NAMALWA (cell line): ENCODE data around the gene CWF19L1.
"Not testable (repeated sequence)": the region's sequence is repeated elsewhere in the genome, so short reads cannot be mapped to it uniquely, and the experiment has no call there.

Experiments used
- DNase-seq: peaks from one replicate; pipeline ENCODE4 v3.0.0-alpha.2; 2015; ENCODE audit warnings: low spot score

Gene CWF19L1

GRCh38 chr10:100267239-100268104, at the start of gene CWF19L1:
Gene CWF19L1 (minus strand): TSS chr10:100267638. CDS start chr10:100267593, 45 bp downstream.
- DNase-seq: peak; percentile 73

- DNase-seq: no peak
These were observed 48.2 kb upstream of the CWF19L1 start for GRCh38 chr10:100315615-100316014.

- no peak for DNase-seq
These were observed 43.9 kb upstream of the CWF19L1 start for GRCh38 chr10:100311298-100311697.

GRCh38 chr10:100307684-100308083, 40.2 kb upstream of the CWF19L1 start:
- DNase-seq: no peak

- DNase-seq: no peak
These were observed 39.4 kb upstream of the CWF19L1 start for GRCh38 chr10:100306861-100307260.

- no peak for DNase-seq
These were observed 37.0 kb upstream of the CWF19L1 start for GRCh38 chr10:100304414-100304813.

- DNase-seq: peak; percentile 49
These were observed 36.4 kb upstream of the CWF19L1 start for GRCh38 chr10:100303724-100304319.

- DNase-seq: not testable (repeated sequence)
These were observed 33.7 kb upstream of the CWF19L1 start for GRCh38 chr10:100301123-100301522.

- DNase-seq: no peak
These were observed 29.8 kb upstream of the CWF19L1 start for GRCh38 chr10:100297242-100297641.

- no peak for DNase-seq
These were observed 25.6 kb upstream of the CWF19L1 start for GRCh38 chr10:100293066-100293465.

- not testable (repeated sequence) for DNase-seq
These were observed 24.9 kb upstream of the CWF19L1 start for GRCh38 chr10:100292300-100292699.

GRCh38 chr10:100291356-100291755, 23.9 kb upstream of the CWF19L1 start:
- DNase-seq: no peak

- no peak for DNase-seq
These were observed 22.2 kb upstream of the CWF19L1 start for GRCh38 chr10:100289641-100290040.

GRCh38 chr10:100288196-100288595, 20.8 kb upstream of the CWF19L1 start:
- no peak for DNase-seq

GRCh38 chr10:100287756-100288155, 20.3 kb upstream of the CWF19L1 start:
- no peak for DNase-seq

- DNase-seq: peak; percentile 87
These were observed 18.9 kb upstream of the CWF19L1 start, which contains the start of gene BLOC1S2 for GRCh38 chr10:100286051-100287033. Gene BLOC1S2 (minus strand): TSS chr10:100286680. CDS start chr10:100286659, 21 bp downstream.

GRCh38 chr10:100285326-100285725, 17.9 kb upstream of the CWF19L1 start:
- DNase-seq: not testable (repeated sequence)

GRCh38 chr10:100282907-100283306, 15.5 kb upstream of the CWF19L1 start:
- no peak for DNase-seq

GRCh38 chr10:100276971-100277370, 9.5 kb upstream of the CWF19L1 start:
- DNase-seq: not testable (repeated sequence)

GRCh38 chr10:100265821-100266485, 1.5 kb downstream of the CWF19L1 start:
- no peak for DNase-seq

GRCh38 chr10:100254191-100254590, 13.2 kb downstream of the CWF19L1 start:
- DNase-seq: no peak
